ENCODE data around the gene RPL10L. TPM values are rescaled to one million over a fixed set of nuclear protein-coding genes. Genes with fewer than 3 reads are reported as not detected.

Gene RPL10L
- total and polyA plus RNA-seq, 2 of the 8 experiments (the other 6 are each of a cell fraction or from before 2014, with no cell fraction given): not detected

GRCh38 chr14:46661728-46662127 lies 10.1 kb upstream of the RPL10L start:
- FAIRE-seq (no peak), DNase-seq (ENCODE audit: low read depth in 1 of 2, low spot score in 2 of 2) (no peak)
- Histone ChIP-seq H3K36me3 (ENCODE audit: control insufficient read depth in 2 of 4, insufficient read depth in 4 of 4, low read length in 3 of 4) (no peaks in the 10 kb centered on the region), H3K79me2 (ENCODE audit: control insufficient read depth in 1 of 2, insufficient read depth in 2 of 2, low read length in 2 of 2) (no peaks in the 10 kb centered on the region), H3K4me3 (ENCODE audit: extremely low read depth in 1 of 4, insufficient read depth in 2 of 4, low read depth in 3 of 4, low read length in 4 of 4) (no peak overlapping the region), H3K56ac (replicated peaks; ENCODE audit: insufficient read length, low read depth, low read length) (no peak overlapping the region), H2AFZ (ENCODE audit: low read length) (peak overlapping the region; percentile 67; the same call in 1 of the 2 replicates), H3K23me2 (ENCODE audit: low read depth, low read length) (no peaks in the 10 kb centered on the region), H4K20me1 (replicated peaks in 1 of 2; ENCODE audit: control insufficient read depth in 1 of 2, insufficient read depth in 2 of 2, low read length in 2 of 2) (no peaks in the 10 kb centered on the region), H4K5ac (ENCODE audit: insufficient read length, low read depth, low read length) (no peak overlapping the region), H3K14ac (ENCODE audit: insufficient read length) (no peak overlapping the region), H2BK15ac (ENCODE audit: low read length) (no peak overlapping the region), H3K27me3 (replicated peaks in 1 of 4; ENCODE audit: control insufficient read depth in 3 of 4, extremely low read depth in 1 of 4, insufficient read depth in 3 of 4, low read length in 3 of 4) (no peaks in the 10 kb centered on the region), H4K8ac (ENCODE audit: extremely low read depth, insufficient read depth, low read length) (no peak overlapping the region), H3K27ac (ENCODE audit: low read depth, low read length) (no peak overlapping the region), H4K91ac (replicated peaks; ENCODE audit: insufficient read length, low read length) (no peak overlapping the region), H2AK5ac (ENCODE audit: low read depth, low read length) (no peak overlapping the region), H3K9ac (replicated peaks in 1 of 4; ENCODE audit: extremely low read depth in 1 of 4, low read depth in 3 of 4, low read length in 3 of 4) (no peak overlapping the region), H3K23ac (ENCODE audit: insufficient read length) (no peak overlapping the region), H3K4ac (replicated peaks; ENCODE audit: insufficient read length, low read depth, low read length) (no peak overlapping the region), H3K4me2 (ENCODE audit: insufficient read depth in 1 of 2, low read depth in 2 of 2, low read length in 2 of 2) (no peak overlapping the region), H2BK12ac (ENCODE audit: low read depth, low read length) (no peak overlapping the region), H3K9me3 (ENCODE audit: insufficient read depth in 2 of 2, low read depth in 1 of 2, low read length in 1 of 2) (peaks cover 0 to 3% of the 10 kb centered on the region in 2 experiments; a peak in 1 of 4 replicates), H3K4me1 (replicated peaks in 1 of 4; ENCODE audit: control insufficient read depth in 3 of 4, insufficient read depth in 4 of 4, low read length in 3 of 4) (no peaks in the 10 kb centered on the region), H2BK20ac (ENCODE audit: low read length) (no peak overlapping the region), H2BK5ac (ENCODE audit: low read depth, low read length) (no peak overlapping the region), H3K79me1 (ENCODE audit: low read depth, low read length) (no peaks in the 10 kb centered on the region), H3K18ac (ENCODE audit: extremely low read depth, low read length) (no peak overlapping the region), H2BK120ac (replicated peaks; ENCODE audit: low read depth, low read length) (no peak overlapping the region)
- CTCF ChIA-PET (ENCODE audit: partially characterized antibody): interaction anchor here (0.5 to 1.8 kb wide), 13 partner anchors 9 to 983 kb away, joined by 3 to 14 read pairs (median 3); partner anchors contain the start of gene RPL10L
- POLR2A ChIA-PET (ENCODE audit: partially characterized antibody): no interaction called here
- WGBS, 2 experiments (ENCODE audit: extremely low coverage in 1 of 2, insufficient coverage in 1 of 2, insufficient read length in 1 of 2, insufficient replicate concordance in 2 of 2, low coverage in 1 of 2, low lambda C conversion rate in 2 of 2, missing lambda C conversion rate in 1 of 2): 67% methylated on average over 1 of the region's 1 CpG; no CpG with 5 or more reads in 1 of the 2 experiments
- TF ChIP-seq, protein P1, sequence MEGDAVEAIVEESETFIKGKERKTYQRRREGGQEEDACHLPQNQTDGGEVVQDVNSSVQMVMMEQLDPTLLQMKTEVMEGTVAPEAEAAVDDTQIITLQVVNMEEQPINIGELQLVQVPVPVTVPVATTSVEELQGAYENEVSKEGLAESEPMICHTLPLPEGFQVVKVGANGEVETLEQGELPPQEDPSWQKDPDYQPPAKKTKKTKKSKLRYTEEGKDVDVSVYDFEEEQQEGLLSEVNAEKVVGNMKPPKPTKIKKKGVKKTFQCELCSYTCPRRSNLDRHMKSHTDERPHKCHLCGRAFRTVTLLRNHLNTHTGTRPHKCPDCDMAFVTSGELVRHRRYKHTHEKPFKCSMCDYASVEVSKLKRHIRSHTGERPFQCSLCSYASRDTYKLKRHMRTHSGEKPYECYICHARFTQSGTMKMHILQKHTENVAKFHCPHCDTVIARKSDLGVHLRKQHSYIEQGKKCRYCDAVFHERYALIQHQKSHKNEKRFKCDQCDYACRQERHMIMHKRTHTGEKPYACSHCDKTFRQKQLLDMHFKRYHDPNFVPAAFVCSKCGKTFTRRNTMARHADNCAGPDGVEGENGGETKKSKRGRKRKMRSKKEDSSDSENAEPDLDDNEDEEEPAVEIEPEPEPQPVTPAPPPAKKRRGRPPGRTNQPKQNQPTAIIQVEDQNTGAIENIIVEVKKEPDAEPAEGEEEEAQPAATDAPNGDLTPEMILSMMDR (IDR thresholded peaks at IDR 0.05; ENCODE audit: control extremely low read depth in 1 of 3, insufficient read depth in 1 of 3, low read depth in 1 of 3, low read length in 3 of 3): peak; percentile 21 to 66 (median 36)
- TF ChIP-seq HDAC6 (IDR thresholded peaks at IDR 0.05; ENCODE audit: low read depth, low read length) (no peak), ATF3 (IDR thresholded peaks at IDR 0.05; ENCODE audit: insufficient read depth, low read depth, low read length) (no peak), CBX5 (IDR thresholded peaks at IDR 0.05; ENCODE audit: low read depth, low read length) (no peak), BCL11A (IDR thresholded peaks at IDR 0.05; ENCODE audit: low read depth in 2 of 2, low read length in 2 of 2) (no peak), HDAC2 (IDR thresholded peaks at IDR 0.05; ENCODE audit: borderline replicate concordance in 1 of 2, low read depth in 2 of 2, low read length in 2 of 2) (no peak), YY1 (IDR thresholded peaks at IDR 0.05; ENCODE audit: low read depth, low read length) (0 out of 2 replicates have a peak, but pooled peaks have one; percentile 14), RAD21 (IDR thresholded peaks at IDR 0.05 in 1 of 2, conservative IDR thresholded peaks at IDR 0.05 in 1 of 2; ENCODE audit: low read depth in 2 of 2, low read length in 2 of 2) (peak; percentile 44 to 50), TEAD4 (IDR thresholded peaks at IDR 0.05; ENCODE audit: low read depth, low read length) (no peak), SAP30 (IDR thresholded peaks at IDR 0.05; ENCODE audit: insufficient read depth, insufficient replicate concordance, low read length) (no peak)

All from H1 (cell line).